HG03558 (cell line): ENCODE data around the gene LMNTD2.

Source experiments
- ATAC-seq: cut with Tn5 transposase; IDR thresholded peaks from one replicate; pipeline ENCODE4 v1.9.1; 2021; ENCODE audit warnings: moderate number of reproducible peaks; ENCODE audit not compliant: unreplicated experiment; ENCODE audit errors: extremely low read depth

Gene LMNTD2, protein sequence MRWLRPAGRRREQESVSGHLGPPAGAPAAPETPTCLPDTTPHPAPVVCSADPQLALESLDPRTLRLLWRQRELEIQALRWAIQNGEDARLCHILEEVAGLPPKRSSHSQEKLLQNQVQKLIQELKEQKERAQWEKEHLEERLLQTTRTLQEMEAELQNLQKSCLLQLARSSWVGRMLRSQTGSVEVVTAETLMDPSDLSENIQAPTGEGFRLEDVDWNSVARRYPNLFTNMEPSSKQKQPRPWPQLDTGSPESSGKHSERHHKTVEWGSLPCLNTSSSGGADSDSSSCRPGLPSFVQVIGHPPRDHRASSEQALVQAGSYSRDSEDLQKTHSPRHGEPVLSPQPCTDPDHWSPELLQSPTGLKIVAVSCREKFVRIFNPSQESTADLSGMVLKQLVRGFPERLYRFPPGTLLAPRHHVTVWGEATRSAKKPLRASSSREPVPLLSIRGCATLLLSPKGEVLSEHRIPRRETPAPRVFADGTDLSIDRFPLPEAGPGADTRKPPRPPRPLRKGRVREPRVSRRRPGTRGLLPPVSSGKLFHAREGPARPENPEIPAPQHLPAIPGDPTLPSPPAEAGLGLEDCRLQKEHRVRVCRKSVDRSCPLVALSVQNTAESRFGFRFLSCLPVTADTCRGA

DNA sequence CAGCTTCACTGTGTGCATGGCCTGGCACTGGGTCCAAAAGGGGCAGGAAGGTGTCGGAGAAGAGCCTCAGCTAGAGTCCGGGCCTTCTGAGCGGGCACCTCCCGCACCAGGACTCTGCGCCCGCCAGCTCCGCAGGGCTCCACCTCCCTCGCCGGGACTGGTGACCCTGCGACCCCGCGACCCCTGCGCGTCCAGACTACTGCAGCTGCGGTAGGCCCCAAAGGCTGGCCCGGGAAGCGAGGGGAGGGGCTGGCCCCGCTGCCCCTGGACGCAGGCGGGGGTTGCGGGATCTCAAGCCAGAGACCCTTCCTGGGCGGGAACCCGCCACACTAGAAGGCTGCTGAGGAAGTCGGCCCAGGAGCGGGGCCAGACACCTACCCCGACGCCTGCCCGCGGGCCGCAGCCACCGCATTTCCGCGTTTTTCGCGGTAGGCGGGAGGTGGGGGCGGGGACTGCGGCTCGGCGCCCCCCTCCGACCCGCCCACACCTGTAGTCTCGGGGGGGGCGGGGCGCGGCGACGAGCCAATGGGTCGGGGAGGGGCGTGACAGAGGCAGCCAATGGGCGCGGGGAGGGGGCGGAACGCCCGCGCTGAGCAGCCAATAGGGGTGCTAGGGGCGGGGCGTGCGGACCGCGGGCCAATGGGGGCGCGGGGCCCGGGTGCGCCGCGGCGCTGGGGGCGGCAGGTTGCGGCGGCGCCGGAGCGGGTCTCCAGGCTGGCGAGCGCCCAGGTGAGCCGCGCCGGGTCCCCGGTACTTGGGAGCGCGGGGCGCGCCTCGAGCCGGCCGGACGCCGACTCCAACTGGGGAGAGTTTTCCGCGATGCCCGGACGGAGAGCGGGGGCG, at the start of gene LMNTD2, which contains the start of gene RASSF7:
TSS of gene LMNTD2 (minus strand) at position 434 of the 843 bp plus-strand sequence. CDS start at position 412, 22 bp downstream.
TSS of gene RASSF7 (plus strand) at position 666 of the 843 bp plus-strand sequence. CDS start 799 bp downstream, outside the sequence.
- peak; percentile 35 for ATAC-seq

DNA sequence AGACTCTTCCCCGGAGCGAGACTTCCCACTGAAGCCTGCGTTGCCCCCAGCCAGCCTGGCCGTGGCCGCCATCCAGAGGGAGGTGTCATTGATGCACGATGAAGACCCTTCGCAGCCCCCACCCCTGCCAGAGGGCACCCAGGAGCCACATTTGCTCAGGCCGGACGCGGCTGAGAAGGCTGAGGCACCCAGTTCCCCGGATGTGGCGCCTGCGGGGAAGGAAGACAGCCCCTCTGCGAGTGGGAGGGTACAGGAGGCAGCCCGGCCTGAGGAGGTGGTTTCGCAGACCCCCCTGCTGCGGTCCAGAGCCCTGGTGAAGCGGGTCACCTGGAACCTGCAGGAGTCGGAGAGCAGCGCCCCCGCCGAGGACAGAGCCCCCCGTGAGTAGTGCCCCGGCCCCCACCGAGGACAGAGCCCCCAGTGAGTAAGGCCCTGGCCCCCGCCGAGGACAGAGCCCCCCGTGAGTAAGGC, 48.8 kb upstream of the LMNTD2 start:
- no peak for ATAC-seq

- no peak for ATAC-seq
Observed at GRCh38 chr11:608791-609251, 48.3 kb upstream of the LMNTD2 start.

GRCh38 chr11:607971-608659, 47.6 kb upstream of the LMNTD2 start:
- ATAC-seq, result no peak

DNA sequence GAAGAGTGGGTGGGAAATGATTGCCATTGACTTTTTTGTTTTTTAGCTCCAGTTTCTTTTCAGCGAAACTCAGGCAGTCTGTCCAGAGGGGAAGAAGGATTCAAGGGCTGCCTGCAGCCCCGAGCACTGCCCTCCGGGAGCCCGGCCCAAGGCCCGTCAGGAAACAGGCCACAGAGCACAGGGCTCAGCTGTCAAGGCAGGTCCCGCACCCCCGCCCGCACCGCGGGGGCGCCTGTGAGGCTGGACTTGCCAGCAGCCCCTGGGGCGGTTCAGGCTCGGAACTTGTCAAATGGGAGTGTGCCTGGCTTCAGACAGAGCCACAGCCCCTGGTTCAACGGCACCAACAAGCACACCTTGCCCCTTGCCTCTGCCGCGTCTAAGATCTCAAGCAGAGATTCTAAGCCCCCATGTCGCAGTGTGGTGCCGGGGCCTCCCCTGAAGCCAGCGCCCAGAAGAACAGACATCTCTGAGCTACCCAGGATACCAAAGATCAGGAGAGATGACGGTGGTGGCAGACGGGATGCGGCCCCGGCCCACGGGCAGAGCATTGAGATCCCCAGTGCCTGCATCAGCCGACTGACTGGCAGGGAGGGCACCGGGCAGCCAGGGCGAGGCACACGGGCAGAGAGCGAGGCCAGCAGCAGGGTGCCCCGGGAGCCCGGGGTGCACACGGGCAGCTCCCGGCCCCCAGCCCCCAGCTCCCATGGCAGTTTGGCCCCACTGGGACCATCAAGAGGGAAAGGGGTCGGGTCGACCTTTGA, 46.7 kb upstream of the LMNTD2 start:
- no peak for ATAC-seq

DNA sequence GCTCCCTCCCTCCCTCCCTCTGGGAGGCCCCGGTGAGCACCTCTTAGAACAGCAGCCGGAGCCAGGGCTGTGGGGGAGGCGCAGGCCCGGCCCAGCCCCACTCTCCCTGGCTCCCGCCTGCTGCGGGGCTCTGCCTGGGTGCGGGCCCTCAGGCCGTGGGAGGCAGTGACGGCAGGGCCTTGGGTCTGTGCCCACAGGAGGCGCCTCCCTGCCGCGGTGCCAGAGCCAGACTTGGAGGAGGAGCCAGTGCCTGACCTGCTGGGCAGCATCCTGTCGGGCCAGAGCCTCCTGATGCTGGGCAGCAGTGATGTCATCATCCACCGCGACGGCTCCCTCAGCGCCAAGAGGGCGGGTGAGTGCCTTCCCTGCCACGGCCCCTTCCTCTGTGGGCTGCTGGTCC, 45.7 kb upstream of the LMNTD2 start:
- no peak for ATAC-seq

DNA sequence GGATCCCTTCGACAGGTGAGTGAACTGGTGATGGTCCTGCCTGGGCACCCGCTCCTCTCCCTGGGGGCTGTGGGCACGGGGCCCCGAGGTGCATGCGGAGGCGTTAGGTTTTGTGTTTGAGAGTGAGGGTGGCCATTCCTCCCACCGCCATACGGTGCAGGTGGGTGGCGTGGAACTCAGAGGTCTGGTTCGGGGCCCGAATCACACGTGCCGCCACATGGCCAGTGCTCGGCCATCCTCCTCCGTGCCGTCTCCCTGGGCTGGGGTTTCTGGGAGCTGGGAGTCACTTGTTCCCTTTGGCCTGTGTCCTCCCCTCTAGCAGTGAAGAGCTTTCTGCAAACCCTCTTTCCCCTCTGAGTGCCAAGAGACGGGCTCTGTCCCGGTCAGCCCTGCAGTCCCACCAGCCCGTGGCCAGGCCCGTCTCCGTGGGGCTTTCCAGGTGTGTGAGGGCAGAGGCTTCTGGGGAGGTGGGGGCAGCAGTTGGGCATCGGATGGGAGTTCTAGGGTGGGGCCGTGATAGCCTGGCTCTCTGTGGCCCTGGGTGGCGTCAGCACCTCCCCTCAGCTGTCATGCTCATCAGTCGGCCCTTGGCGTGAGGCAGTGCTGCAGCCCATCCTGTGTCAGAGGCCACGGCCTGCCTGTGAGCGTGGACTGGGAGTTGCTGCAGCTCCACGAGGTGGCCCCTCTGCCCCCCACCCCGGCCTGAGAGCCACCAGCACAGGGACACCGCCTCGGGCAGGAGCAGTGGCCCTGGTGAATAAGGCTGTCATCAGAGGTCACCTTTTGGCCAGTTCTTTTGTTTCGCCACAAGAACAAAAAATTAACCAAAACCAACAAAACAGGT, 45.0 kb upstream of the LMNTD2 start:
- ATAC-seq, result no peak

GRCh38 chr11:603154-603553, 42.6 kb upstream of the LMNTD2 start:
- no peak for ATAC-seq

- ATAC-seq, result no peak
Observed at GRCh38 chr11:601573-602245, 41.2 kb upstream of the LMNTD2 start.

- no peak for ATAC-seq
Observed at GRCh38 chr11:598005-598680, 37.6 kb upstream of the LMNTD2 start.

DNA sequence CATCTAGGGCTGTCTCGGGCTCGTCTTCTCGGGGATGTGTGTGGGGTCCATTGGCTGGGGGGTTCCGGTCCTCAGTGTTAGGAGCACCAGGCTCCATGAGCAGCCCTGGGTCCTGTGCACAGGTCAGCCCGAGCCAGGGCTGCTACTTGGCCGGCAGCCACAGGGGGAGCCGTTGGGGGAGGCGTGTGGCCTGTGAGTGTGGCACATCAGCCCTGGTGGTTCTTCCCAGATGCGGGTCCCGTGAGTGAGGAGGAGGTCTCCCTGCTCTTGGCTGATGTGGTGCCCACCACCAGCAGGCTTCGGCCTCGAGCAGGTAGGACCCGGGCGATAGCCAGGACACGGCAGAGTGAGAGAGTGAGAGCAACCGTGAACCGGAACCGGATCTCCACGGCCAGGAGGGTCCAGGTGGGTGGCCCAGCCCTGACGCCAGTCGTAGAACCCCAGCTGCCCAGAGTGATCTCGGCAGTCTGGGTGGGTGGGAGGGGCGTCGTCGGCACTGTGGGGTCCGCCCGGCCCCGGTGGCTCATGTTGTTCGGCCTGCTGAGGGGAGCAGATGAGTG, 36.7 kb upstream of the LMNTD2 start:
- no peak for ATAC-seq

DNA sequence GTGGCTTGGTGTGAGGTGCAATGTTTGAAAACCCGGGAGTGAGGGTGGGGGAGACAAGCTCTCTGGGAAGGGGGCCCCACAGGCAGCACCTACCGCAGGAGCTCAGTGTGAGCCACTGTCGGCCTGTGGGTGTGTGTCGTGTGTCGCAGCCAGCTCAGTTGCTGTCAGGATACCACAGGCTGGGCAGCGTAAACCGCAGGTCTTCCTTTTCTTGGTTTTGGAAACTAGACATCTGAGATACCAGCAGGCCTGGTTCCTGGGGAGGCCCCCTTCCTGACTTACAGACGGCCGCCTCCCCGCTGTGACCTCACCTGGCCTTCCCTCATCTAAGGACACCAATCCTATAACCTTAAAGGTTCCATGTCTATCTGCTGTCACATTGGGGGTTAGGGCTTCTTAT, 35.8 kb upstream of the LMNTD2 start:
- no peak for ATAC-seq

GRCh38 chr11:595400-595799, 34.9 kb upstream of the LMNTD2 start:
- no peak for ATAC-seq

GRCh38 chr11:593347-593746, 32.8 kb upstream of the LMNTD2 start:
- no peak for ATAC-seq

DNA sequence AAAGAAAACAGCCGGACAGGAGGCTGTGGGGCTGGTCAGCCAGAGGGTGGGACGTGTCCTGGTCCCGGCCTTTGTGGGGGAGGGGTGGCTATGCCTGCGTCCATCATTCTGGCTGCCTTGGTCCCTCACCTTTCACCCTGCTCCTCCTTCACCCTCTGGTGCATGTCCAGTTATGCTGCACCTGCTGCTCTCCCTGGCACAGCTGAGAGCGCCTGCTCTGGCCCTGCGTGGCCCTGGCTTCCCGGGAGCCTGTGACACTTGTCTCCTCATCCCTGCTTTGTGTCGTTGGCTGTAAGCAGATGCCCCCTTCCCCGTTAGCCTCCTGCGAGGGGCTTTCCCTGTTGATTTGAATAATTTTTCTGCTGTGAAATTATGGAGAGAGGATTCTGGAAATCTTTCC, 32.4 kb upstream of the LMNTD2 start:
- no peak for ATAC-seq

- no peak for ATAC-seq
Observed at GRCh38 chr11:592501-592900, 32.0 kb upstream of the LMNTD2 start.

- no peak for ATAC-seq
Observed at GRCh38 chr11:590997-591396, 30.5 kb upstream of the LMNTD2 start.
